ENCODE results near the gene STARD3. TPM values are rescaled to one million over a fixed set of nuclear protein-coding genes. Genes with fewer than 3 reads are reported as not detected.

STARD3 gene
- total and polyA plus RNA-seq, 2 of the 13 experiments (the other 11 are each of a cell fraction or from before 2014, with no cell fraction given) = 34.6 to 100 TPM

DNA sequence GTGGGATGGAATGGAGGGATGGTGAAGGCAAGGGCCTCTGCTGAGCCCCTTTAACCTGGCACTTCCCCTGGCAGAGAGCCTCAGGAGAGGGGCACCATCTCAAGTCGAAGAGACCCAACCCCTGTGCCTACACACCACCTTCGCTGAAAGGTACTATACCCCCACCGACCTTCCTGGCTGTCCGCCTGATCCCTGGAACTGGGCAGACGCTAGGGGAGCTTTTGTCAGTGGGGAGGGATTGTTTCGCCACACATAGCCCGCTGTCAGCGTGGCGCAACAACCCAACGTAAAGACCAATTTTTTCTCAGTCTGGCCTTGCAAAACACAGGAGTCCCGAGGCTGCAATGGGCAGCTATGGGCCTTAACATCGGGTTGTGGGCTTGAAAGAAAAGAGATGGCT is 7.0 kb upstream of the STARD3 start (continued):
- TF ChIP-seq, protein P1, sequence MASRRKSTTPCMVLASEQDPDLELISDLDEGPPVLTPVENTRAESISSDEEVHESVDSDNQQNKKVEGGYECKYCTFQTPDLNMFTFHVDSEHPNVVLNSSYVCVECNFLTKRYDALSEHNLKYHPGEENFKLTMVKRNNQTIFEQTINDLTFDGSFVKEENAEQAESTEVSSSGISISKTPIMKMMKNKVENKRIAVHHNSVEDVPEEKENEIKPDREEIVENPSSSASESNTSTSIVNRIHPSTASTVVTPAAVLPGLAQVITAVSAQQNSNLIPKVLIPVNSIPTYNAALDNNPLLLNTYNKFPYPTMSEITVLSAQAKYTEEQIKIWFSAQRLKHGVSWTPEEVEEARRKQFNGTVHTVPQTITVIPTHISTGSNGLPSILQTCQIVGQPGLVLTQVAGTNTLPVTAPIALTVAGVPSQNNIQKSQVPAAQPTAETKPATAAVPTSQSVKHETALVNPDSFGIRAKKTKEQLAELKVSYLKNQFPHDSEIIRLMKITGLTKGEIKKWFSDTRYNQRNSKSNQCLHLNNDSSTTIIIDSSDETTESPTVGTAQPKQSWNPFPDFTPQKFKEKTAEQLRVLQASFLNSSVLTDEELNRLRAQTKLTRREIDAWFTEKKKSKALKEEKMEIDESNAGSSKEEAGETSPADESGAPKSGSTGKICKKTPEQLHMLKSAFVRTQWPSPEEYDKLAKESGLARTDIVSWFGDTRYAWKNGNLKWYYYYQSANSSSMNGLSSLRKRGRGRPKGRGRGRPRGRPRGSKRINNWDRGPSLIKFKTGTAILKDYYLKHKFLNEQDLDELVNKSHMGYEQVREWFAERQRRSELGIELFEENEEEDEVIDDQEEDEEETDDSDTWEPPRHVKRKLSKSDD (CRISPR knock-in tag; IDR thresholded peaks at IDR 0.05; ENCODE audit: low read depth) = no peak
- TF ChIP-seq NONO (IDR thresholded peaks at IDR 0.05) = no peak
- no peak for TF ChIP-seq NONO (CRISPR knock-in tag; conservative IDR thresholded peaks at IDR 0.05)
- TF ChIP-seq CREB3 (CRISPR knock-in tag; IDR thresholded peaks at IDR 0.05) = no peak
- TF ChIP-seq ZNF746 (CRISPR knock-in tag; IDR thresholded peaks at IDR 0.05) = peak; percentile 52; the same call in 1 of the 2 replicates
- TF ChIP-seq TOPORS (CRISPR knock-in tag; IDR thresholded peaks at IDR 0.05) = no peak
- no peak for TF ChIP-seq CBX5 (CRISPR knock-in tag; IDR thresholded peaks at IDR 0.05; ENCODE audit: borderline replicate concordance)
- no peak for TF ChIP-seq AGO1 (IDR thresholded peaks at IDR 0.05; ENCODE audit: low read depth, low read length, poor library complexity, severe bottlenecking)
- no peak for TF ChIP-seq PHF21A (CRISPR knock-in tag; IDR thresholded peaks at IDR 0.05)
- TF ChIP-seq ZNF577 (CRISPR knock-in tag; IDR thresholded peaks at IDR 0.05; ENCODE audit: borderline replicate concordance, low read depth) = no peak
- TF ChIP-seq SALL1 (CRISPR knock-in tag; IDR thresholded peaks at IDR 0.05) = peak; percentile 43; the same call in 1 of the 2 replicates
- TF ChIP-seq XRCC5 (optimal IDR thresholded peaks at IDR 0.05; ENCODE audit: low read length) = no peak
- no peak for TF ChIP-seq GLI4 (CRISPR knock-in tag; IDR thresholded peaks at IDR 0.05; ENCODE audit: borderline replicate concordance)
- no peak for TF ChIP-seq SSRP1 (CRISPR knock-in tag; IDR thresholded peaks at IDR 0.05)
- 0 out of 2 replicates have a peak, but pooled peaks have one; percentile 12 for TF ChIP-seq HMG20B (CRISPR knock-in tag; conservative IDR thresholded peaks at IDR 0.05)
- TF ChIP-seq RNF2 (conservative IDR thresholded peaks at IDR 0.05; ENCODE audit: low read depth) = no peak
- no peak for TF ChIP-seq ZNF468 (CRISPR knock-in tag; IDR thresholded peaks at IDR 0.05)
- no peak for TF ChIP-seq RNF219 (CRISPR knock-in tag; IDR thresholded peaks at IDR 0.05)
- no peak for TF ChIP-seq ZFP82 (CRISPR knock-in tag; IDR thresholded peaks at IDR 0.05; ENCODE audit: borderline replicate concordance)
- no peak for TF ChIP-seq NR3C1 (CRISPR knock-in tag; IDR thresholded peaks at IDR 0.05)
- no peak for TF ChIP-seq WIZ (CRISPR knock-in tag; IDR thresholded peaks at IDR 0.05)
- TF ChIP-seq GATAD2A (CRISPR knock-in tag; IDR thresholded peaks at IDR 0.05) = peak; percentile 66; the same call in 1 of the 2 replicates
- TF ChIP-seq, protein P2, sequence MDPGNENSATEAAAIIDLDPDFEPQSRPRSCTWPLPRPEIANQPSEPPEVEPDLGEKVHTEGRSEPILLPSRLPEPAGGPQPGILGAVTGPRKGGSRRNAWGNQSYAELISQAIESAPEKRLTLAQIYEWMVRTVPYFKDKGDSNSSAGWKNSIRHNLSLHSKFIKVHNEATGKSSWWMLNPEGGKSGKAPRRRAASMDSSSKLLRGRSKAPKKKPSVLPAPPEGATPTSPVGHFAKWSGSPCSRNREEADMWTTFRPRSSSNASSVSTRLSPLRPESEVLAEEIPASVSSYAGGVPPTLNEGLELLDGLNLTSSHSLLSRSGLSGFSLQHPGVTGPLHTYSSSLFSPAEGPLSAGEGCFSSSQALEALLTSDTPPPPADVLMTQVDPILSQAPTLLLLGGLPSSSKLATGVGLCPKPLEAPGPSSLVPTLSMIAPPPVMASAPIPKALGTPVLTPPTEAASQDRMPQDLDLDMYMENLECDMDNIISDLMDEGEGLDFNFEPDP (CRISPR knock-in tag; conservative IDR thresholded peaks at IDR 0.05) = no peak

All from HepG2 (cell line).